AG08395 (cell line): Measurements from ENCODE around the gene RBM24.

ENCODE experiments used
- DNase-seq: peaks from one replicate; pipeline ENCODE4 v3.0.0; 2012; ENCODE audit warnings: mixed read lengths, low spot score

RBM24 gene

GRCh38 chr6:17341891-17342290, 60.7 kb downstream of the RBM24 start:
- DNase-seq = no peak

GRCh38 chr6:17343215-17343614, 62.1 kb downstream of the RBM24 start:
- no peak for DNase-seq
